NK-92 treated with Interleukin-12 subunit alpha and Interleukin-12 subunit beta, amount 100 ng/mL, for 24 hours (cell line): ENCODE data around the gene TSPAN6.

Source experiments
- DNase-seq: peaks from one replicate; lab custom pipeline; 2025; lab: John Stamatoyannopoulos, UW

Gene TSPAN6

DNA sequence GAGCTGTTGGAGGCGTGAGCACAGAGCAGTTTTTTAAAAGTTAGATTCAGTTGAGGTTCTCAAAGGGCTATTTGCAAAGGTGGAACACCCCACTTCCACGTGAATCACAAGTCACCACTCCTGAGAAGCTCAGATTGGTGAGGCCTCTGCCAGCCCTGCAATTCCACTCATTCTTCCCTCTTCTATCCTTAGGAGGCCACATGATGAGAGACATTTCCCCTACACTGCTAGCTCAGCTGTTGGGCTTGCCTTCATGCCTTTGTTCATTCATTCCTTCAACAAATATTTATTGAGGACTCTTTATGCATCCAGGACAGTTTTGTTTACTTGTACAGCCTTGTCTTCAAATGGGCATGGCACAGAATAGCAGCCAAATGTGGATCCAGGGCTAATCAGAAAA, 11.1 kb upstream of the TSPAN6 start:
- no peak for DNase-seq

DNA sequence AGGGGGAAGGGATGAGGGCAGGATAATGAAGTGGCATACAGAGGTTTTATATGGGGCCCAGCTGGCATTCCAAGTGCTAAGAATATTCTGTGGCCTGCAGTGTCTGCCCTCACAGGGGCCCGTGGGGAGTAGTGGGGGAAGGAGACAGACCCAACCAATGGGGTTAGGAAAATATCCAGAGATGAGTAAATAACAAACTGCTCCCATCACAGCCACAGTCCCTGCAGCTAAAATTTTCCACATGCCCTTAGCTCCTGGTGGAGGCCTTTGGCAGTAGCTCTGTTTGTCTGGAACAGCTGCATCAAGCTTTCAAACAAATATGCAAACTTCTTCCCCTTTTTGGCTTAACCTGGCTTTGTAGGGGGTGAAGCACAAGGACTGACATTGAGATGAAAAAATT, 10.5 kb upstream of the TSPAN6 start:
- no peak for DNase-seq

DNA sequence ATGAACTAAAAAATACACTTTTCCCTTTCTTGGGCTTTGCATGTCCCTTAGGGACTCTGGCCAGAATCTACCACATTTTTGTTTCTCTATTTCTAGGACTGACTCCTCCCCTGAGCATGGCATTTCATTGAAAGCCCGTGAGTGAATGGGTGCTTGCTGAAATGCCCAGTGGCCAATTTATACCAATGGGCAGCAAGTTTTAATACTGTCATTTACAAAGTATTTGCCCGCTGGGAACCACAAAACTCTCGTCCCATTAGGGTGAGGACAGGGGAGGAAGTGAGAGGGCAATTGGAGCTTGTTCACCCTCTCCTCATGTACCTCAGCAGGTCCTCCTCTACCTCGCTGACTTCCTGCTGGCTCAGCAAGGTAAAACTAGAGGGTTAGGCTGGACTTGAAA, 8.5 kb upstream of the TSPAN6 start:
- no peak for DNase-seq

DNA sequence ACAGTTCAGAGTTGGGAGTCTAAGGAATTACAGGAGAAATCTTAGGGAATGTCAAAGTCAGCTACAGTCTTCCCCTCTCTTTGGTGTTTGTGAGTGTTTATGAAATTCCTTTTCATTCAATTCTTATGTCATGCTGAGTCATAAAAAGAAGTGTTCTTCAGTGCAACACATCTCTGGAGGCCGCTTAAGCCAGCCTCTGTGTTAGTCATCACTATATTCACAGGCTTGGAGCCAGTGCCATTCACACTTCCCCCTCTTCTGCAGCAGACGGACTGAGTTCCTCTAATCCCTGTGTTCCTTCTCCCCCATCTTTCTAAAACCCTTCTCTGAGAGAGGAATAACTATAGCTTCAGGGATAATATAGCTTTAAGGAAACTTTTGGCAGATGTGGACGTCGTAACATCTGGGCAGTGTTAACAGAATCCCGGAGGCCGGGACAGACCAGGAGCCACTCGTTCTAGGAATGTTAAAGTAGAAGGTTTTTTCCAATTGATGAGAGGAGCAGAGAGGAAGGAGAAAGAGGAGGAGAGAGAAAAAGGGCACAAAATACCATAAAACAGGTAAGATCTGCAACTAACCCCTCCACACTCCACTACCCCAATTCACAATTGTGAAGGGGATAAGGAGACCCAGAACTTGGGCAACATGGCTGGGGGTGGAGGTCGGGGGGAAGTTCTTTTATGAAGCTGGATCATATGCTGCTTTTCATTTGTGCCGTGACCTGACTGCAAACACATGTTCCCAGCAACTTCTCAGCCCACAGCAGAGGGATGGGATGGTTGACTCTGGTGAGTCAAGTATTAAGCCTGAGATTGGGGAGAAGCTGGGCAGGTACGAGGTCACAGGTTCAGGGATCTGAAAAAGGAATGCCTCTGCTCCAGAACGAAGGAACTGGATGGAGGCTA, 7.6 kb upstream of the TSPAN6 start, which contains the start of gene SRPX2:
Gene SRPX2 (plus strand): TSS at position 244 of the 905 bp plus-strand sequence. CDS start 2,124 bp downstream, outside the sequence.
- DNase-seq: no peak

DNA sequence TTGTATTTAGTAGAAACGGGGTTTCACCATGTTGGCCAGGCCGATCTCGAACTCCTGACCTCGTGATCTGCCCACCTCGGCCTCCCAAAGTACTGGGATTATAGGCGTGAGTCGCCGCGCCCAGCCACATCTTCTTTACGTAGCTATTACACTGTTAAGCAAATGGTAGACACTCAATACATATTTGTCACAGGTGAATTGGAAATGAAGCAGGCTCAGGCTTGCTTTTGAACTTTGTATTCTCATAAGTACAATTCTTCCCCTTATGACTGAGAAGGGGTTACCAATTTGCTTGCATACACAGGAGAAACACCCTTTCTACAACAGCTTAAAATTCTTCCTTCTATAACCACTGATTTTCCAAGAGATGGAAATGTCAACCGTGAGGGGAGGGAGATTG, 6.6 kb upstream of the TSPAN6 start:
- no peak for DNase-seq

DNA sequence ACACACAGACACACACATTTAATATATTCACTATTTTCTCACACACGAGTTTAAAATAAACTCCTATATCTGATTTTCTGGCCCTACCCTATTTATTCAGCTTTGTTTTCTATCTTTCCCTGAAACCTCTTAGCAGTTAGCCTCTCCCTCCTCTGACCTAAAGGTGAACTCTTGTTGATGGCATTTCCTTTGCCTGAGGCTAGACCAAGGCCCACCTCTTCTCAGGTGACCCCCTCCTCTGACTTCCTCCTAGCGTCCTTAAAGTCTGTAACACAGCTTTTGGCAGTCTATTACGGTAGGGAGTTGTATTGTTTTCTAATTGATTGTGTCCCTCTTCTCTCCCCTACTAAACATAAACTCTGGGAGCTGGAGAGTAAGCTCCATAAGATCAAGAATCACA, 5.7 kb upstream of the TSPAN6 start:
- DNase-seq: no peak

DNA sequence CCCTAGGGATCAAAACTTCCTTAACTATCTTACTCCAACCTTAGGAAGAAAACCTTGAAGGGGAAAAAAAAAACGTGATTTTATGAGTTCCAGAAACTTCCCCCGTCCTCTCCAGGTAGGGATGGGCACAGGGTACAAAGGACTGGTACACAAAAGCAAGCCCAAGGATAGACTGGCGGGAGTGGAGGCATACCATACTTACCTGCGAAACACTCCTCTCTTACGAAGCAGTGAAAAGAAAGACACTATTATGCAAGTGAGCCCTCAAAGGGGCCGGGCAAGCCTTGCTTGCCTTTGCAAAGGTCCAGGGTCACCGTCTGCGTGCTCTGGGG, 651 bp downstream of the TSPAN6 start:
- no peak for DNase-seq

DNA sequence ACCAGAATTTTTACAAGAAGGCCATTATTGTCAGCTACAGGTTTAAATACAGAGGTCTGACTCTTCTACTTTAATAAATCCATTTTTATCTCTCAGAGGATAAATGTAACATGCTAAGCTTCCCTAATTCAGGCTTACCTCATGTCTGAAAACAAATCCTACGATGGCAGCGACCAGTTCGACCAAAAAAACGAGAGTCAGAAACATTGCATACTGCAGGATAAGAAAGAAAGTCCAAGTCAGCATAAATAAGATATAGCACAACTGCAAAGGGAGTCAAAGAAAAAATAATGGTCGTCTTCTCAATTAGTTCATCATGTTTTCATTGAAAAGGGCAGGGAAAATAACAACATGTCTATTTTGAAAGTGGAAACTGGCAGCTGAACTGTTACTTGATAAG, 1.6 kb downstream of the TSPAN6 start:
- DNase-seq: no peak

DNA sequence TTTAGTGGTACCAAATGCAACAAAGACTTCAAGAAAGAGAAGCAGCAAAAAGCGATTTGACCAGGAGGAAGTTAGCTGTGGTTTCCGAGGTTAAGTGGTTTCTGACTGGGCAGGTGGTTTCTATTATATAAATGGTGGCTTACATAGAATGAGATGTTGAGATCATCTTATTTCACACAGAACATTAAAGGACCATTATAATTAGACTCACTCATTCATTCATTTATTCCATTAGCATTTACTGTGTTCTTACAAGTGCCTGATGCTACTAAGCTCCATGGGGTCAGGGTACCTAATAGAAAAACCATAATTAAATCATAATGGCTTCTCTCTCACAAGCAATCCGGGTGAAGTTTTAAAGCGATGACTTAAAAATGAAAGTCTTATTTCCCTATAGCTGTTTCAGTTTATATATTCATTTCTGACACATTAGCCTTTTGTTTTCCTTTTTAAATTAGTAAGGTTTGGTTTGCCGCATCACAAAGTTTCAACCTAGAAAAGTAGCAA, 10.6 kb downstream of the TSPAN6 start:
- peak; percentile 1 for DNase-seq

DNA sequence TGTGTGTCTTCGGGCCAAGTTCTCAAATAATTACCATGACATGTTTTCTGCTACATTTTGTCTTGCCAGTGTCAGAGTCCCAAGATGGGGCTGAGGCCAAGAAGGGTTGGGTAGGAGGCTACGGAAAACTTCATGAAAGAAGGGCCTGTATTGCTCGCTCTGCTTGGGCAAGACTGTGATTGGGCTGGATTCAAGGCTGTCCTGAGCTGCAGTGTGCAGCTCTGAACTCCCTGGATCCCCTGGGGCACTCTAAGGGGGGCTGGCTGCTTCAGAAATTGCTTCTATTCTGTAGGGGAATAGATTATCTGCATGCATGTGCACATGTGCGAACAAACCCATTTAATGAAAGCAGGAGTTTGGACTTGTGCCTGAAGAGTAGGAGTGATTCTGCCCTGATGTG, 13.6 kb downstream of the TSPAN6 start:
- no peak for DNase-seq

DNA sequence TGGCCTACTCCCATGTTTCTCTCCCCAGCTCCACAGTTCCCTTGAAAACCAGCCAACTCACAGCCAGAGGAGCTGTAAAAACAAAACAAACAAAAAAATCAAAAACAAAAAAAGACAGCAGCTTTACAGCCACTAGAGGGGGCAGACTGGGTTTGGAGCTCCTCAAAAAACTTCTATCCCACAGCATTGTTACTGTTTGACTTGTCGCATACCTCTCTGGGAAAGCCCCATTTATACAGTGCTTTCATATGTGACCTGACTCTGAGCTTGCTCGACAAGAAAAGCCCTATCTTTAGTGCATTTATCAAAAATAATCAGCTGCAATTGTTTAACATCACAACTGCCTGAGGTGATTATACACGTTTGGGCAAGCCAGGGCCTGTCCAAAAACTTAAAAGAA, 21.6 kb downstream of the TSPAN6 start:
- no peak for DNase-seq

DNA sequence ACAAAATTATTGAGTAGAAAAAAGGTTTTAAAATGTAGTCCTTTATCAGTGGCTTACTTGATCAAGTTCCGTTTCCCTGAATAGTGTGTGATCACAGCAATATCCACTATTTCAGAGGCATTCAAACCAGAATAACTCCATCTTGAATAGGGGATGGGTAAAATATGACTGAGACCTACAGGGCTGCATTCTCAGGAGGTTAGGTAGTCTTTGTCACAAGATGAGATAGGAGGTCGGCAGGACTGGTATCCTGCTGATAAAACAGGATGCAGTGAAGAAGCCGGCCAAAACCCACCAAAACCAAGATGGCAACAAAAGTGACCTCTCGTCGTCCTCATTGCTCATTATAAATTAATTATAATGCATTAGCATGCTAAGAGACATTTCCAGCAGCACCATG, 24.7 kb downstream of the TSPAN6 start:
- DNase-seq: no peak

DNA sequence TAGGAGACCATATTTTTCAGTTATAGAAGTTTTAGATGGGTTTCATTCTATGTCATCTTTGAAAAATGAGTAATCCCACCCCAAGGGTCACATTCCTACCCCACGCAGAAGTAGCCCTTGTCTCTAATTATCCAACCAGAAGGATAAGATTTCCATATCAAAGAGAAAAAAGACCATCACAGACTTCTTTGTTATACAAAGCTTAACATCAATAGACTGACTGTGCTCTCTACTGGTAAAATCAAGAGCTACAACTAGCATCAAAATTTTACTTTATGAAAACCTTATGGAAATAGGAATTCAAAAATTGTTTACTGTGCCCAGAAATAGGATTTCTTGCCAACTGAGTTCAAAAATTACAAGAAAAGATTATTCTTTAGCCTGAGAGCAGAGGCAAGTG, 27.0 kb downstream of the TSPAN6 start:
- no peak for DNase-seq

DNA sequence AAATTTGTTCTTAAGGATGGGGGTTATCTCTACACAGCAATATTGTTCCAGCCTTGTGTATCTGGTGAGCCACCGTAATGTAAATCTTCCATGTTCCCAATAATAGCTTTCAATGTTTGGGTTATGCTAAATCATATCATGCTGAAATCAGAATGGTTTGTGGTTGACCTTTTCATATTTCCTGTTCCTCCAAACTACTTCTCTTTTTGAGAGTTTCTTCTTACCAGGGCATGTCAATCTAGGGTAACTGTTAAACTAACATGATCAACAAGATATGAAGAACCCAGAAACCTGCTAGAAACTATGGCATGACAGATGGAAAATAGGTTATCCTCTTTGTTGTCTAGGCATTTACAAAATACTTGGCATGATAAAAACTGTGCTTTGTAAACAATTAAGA, 29.9 kb downstream of the TSPAN6 start:
- DNase-seq: no peak

DNA sequence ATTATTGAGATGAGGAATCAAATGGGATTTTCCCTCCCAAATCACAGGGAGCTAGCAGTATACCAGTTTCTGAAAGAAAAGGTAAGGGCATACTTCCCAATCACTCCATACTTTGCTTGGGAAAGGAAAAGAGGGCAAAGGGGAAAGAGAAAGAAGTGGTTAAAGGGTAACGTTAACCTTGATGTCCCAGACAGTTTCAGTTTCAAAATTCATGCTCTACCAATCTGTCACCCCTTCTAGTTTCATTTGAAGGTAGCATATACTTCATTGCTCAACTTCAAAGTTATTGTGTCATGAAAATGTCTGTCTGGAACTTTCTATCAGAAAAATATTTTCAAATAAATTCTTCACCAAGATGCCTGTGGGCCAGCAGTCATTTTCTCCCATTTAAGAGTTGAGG, 35.8 kb downstream of the TSPAN6 start:
- no peak for DNase-seq

DNA sequence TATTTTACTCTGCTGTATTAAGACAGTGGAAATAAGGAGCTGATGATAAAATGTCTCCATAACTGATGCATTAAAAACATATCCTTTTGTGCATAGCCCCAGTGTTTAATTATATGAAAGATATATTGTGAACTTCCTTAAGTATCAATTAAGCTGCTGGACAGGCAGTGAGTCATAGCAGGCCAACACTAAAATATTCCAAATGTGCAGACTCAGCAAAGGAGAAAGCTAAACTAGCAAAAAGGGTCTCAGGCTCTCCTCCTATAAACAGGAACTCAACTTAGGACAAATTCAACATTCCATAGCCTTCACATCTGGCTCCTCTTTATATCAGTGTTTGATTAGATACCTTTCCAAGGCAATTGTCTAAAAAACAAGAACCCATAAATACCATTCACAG, 36.3 kb downstream of the TSPAN6 start:
- DNase-seq: no peak

DNA sequence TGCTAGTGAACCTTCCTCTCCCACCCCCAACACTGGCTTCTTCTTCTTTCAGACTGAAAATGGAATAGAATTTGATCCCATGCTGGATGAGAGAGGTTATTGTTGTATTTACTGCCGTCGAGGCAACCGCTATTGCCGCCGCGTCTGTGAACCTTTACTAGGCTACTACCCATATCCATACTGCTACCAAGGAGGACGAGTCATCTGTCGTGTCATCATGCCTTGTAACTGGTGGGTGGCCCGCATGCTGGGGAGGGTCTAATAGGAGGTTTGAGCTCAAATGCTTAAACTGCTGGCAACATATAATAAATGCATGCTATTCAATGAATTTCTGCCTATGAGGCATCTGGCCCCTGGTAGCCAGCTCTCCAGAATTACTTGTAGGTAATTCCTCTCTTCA, 37.1 kb downstream of the TSPAN6 start:
- no peak for DNase-seq

DNA sequence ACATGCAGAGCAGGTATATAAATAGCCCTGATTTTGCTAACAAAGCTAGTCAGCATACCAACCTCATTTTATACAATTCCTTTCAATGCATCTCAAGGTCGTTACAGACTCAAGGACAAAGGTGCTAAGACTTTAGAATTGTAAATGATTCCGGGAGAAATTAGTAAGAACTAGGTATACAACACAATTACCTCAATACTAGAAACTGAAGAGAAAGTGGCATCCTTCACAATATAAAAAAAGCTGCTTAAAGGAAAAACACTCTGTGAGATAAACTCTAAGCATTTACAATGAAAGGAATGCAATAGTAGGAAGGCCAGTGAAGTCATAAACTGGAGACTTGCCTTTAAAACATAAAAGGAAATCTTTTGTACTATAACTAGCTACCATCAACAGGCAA, 40.0 kb downstream of the TSPAN6 start:
- DNase-seq: no peak

DNA sequence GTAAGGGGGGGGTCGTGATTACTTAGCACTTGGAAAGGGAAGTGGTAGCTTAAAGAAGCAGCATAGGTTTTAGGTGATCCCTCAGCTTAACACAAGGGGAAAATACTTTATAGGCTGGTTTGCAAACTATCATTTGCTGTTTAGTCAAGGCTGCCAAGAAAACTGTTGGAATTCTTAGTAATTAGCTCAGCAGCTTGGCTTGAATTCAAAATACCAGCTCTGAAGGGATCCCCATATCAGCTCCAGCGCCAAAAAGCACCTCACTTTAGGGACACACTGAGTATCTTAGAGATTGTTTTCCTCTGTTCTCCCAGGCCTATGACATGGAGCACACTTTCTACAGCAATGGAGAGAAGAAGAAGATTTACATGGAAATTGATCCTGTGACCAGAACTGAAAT, 43.0 kb downstream of the TSPAN6 start:
- no peak for DNase-seq

DNA sequence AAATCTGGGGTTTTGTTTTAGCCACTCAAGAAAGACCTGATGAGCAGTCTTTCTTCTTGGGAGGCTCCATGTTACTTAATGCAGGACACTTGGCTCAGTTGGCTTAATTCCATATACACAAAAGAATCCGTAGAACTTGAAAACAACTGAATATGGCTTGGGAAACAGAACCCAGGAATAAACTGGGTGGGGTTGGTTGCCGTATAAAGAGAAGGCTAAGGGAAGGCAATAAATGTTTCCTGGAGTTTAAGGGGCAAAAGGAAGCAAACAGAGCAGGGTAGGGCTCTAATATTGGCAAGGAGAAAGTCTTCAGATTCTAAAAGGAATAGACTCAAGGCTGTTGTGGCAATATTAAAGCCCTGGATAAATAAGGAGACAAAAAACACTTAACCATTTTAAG, 43.5 kb downstream of the TSPAN6 start:
- DNase-seq: no peak

DNA sequence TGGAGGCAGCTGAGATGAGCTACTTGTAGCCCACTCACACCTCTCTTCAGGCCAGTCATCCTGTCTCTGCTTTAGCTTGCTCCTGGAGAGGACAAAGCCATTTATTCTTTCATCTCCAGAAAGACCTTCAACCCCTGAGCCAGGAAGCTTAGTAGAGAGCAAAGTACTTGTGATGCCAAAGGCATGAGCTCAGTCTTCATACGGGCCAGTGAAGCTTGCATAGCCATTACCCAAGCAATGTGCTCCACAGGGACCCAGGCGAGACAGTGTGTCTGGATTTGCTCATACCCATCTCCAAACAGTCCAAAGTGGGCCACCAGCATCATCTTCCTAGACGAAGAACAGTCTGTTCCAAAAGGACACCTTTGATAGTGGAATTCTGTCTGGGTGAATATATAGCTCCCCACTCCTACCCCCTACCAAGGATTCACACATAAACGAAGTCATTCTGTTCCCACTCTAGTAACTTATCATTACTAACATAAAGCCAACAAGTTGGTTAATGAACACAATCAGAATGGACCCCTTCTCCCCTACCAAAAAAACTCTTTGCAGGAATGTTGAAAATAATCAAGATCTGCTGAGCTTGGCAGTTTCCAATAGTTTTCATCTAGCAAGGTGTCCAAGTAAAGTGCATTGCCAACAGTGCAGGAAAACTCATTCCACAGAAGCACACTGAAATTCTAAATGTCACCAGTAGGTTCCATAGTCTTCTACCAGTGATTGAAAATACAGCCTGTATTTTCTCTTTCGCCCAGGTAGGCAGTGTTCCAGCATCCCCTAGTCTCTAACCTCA, 45.2 kb downstream of the TSPAN6 start:
- no peak for DNase-seq

DNA sequence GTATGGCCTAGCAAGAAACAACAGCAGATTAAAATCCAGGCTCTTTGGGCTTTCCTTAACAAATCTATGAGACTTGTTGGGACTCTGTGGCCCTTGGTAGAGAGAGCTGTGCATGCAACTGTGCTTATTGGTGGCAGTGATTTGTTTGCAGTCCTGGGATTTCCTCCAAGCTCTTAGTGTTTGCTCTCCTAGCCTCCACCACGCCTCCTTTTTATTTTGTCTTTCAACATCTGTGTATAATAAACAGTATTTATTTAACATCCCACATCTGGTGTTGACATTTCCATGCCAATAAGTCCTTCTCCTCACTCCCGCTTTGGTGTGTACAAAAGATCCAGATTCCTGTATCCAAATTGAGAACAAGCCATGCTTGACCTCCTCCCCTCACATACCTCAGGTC, 48.7 kb downstream of the TSPAN6 start:
- no peak for DNase-seq

DNA sequence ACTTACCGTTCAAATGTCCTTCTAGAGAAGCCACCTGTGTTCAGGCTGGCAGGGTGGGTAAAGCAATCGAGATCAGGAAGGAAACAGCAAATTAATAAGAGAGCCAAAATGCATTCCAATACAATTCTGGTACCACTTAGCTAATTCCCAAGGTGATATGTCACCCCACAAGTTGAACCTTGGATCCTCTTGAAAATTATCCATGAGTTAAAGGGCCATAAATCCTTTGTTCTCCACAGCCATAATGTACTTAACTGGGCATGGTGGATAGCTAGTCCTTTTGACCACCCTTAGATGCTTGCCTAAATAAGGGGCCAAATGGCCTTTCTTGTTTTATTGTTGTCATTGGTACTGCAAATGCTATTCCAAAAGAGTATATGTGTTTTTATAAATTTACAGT, 49.9 kb downstream of the TSPAN6 start:
- no peak for DNase-seq
